ENCODE data around the gene PIAS3.
"Not testable (repeated sequence)": the region's sequence is repeated elsewhere in the genome, so short reads cannot be mapped to it uniquely, and the experiment has no call there.

PIAS3 gene

GRCh38 chr1:145822779-145823331, 36.0 kb downstream of the PIAS3 start:
- DNase-seq: not testable (repeated sequence)

GRCh38 chr1:145818095-145818494, 40.8 kb downstream of the PIAS3 start:
- not testable (repeated sequence) for DNase-seq

DNA sequence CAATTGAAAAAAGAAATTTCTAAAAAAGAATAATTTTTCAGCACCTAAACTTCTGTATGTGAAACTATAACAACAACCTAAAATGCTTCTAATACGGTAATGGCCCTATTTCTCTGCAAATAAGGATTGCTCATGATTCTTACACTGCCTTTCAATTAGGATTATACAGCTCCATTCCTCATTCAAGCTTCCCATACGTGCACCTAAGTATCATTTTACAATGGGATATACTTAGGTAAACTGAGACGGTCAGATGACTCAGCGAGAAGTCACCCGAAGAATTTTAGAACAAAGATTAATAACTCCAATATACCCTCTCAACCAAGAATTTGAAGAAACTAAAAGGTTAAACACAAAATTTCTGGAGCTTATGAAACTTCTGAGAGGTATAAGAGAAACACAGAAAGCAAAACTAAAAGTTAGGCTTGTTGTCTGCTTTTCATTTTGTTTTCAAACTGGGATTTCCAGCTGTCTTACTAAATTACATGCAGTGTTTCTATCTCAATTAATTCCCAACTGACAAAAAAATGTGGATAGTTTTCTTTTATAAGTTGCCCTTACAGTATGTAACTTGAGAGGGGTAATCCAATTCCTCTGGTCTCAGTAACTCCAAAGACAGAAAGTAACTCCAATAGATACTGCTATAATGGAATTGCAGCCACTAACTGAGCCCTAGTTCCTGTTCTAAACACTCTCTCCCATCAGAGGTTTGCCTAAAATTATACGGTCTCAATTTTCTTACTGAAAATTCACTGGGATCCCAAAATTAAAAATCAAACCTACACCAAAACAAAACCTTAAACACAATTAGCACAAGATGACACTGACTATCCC, 45.7 kb downstream of the PIAS3 start:
- DNase-seq: not testable (repeated sequence)

DNA sequence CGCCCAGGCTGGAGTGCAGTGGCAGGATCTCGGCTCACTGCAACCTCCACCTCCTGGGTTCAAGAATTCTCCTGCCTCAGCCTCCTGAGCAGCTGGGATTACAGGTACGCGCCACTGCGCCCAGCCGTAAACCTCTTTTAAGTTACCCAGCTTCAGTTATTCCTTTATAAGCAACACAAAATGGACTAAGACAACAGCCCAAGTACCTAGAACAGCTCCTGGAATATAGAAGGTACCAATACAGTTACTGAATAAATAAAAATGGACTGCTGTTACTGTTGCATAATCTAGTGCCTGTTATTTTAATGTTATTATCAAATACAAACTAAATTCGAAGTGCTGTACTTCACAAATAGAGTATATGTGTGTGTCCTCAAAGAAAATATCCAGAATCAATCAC, 52.0 kb downstream of the PIAS3 start:
- DNase-seq: no peak

- DNase-seq: no peak
Measured at GRCh38 chr1:145806408-145806807, 52.5 kb downstream of the PIAS3 start.

DNA sequence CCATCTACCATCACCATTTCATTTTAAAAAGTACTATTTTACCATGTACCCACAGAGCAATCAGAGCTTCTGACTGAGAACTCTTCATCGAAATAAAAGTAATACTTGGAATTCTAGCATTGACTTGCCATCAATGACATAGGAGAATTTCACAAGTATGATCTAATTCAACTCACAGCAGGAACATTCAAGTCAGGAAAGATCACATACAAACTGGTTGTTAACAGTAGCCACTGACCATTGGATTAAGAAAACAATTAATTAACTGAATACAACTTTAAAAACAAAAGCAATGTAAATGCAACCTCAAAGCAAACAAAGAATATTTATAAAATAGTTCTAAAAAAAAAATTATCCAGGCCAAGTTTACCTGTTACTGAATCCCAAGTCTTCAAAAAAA, 53.8 kb downstream of the PIAS3 start:
- no peak for DNase-seq

DNA sequence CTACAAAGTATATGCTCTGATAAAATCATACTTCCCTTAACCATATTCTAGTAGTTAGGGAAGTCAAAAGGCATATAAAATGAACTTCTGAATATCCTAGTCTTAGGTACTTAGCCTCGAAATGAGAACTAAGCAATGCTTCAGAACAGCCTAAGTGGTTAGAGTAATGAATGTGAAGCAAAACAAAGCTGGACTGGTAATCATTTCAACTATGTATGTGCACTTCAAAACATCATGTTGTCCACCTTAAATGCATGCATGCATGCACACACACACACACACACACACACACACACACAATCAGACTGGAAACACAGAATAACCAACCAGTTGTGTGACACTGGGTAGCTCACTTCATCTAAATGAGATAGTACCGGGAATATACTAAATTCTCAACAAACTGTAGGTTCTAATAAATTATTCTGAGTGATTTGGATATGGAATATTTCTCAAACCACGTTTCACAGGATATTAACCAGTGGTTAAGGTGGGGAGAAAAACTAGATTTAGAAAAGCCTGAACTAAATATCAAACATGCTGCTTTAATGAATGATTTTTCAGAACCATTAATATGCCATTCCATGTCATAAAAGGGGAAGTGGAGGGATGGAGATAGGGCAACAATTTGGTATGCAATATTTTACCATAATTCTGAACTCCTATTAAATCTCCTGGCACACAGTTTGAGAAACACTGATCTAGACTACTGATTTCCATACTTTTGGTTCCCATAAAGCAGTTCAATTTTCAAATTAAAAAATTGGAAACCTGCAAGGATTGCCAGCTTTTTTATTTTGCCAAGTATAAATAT, 54.4 kb downstream of the PIAS3 start:
- no peak for DNase-seq

DNA sequence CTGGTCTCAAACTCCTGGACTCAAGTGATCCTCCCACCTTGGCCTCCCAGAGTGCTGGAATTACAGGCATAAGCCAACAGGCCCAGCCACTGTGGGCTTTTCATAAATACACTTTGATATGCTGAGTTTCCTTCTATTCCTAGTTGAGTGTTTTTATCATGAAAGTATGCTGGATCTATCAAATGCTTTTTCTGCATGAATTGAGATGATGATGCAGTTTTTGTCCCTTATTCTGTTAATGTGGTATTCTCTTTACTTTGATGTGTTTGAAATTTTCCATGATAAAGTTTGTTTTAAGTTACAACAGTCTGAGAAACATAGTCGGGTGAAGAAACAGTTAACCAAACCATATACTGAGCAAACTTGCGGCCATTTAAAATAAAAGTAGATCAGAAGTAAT, 59.1 kb downstream of the PIAS3 start:
- DNase-seq: no peak

All from activated naive CD4-positive, alpha-beta T cell treated with anti-CD3 and anti-CD28 coated beads, Interleukin-2, amount 50 U/mL, for 16 hours (primary cell).